WTC11 (cell line): ENCODE data around the gene SORT1. TPM values are rescaled to one million over a fixed set of nuclear protein-coding genes. Genes with fewer than 3 reads are reported as not detected.

Source experiments
- ATAC-seq: fragments of 200-7000 bp; cut with Tn5 transposase; 2 replicates; pipeline ENCODE4 v1.10.0; 2021; ENCODE audit warnings: mild to moderate bottlenecking, moderate library complexity
- CTCF ChIA-PET: fragments of 300-600 bp; sonication (Branson Sonifier 250); formaldehyde crosslinking; loops from one replicate; lab custom pipeline; 2021; ENCODE audit warnings: antibody characterized with exemption; lab: Charles Lee
- POLR2A ChIA-PET: fragments of 350-600 bp; sonication (Branson Sonifier 250); formaldehyde crosslinking; loops from one replicate; lab custom pipeline; 2021; ENCODE audit warnings: antibody characterized with exemption; lab: Charles Lee
- DNase-seq: peaks from one replicate; pipeline ENCODE4 v3.0.0; 2021; ENCODE audit warnings: low spot score
- H3K27ac Mint-ChIP-seq: 2 replicates; pipeline ENCODE4 v1.8.0; 2021; ENCODE audit warnings: mixed read lengths
- H3K27me3 Mint-ChIP-seq: 2 replicates; pipeline ENCODE4 v1.8.0; 2021; ENCODE audit warnings: low read depth, mild to moderate bottlenecking, moderate library complexity, mixed read lengths
- H3K36me3 Mint-ChIP-seq: 2 replicates; pipeline ENCODE4 v1.8.0; 2021; ENCODE audit warnings: mixed read lengths
- H3K4me1 Mint-ChIP-seq: 2 replicates; pipeline ENCODE4 v1.8.0; 2022; ENCODE audit warnings: mixed read lengths
- H3K4me3 Mint-ChIP-seq: 2 replicates; pipeline ENCODE4 v1.8.0; 2021; ENCODE audit warnings: mild to moderate bottlenecking, moderate library complexity, mixed read lengths
- H3K9me3 Mint-ChIP-seq: 2 replicates; pipeline ENCODE4 v1.8.0; 2021; ENCODE audit warnings: mixed read lengths
- ELF4 ChIP-seq: sonication (generic); formaldehyde crosslinking; IDR thresholded peaks from 2 replicates; pipeline ENCODE4 v1.8.1; 2022; ENCODE audit warnings: low read depth, mild to moderate bottlenecking, moderate library complexity, missing genetic modification reagents
- FOXP1 ChIP-seq: sonication (generic); formaldehyde crosslinking; IDR thresholded peaks from 2 replicates; pipeline ENCODE4 v1.8.0; 2022; ENCODE audit warnings: missing genetic modification reagents, mild to moderate bottlenecking, moderate library complexity, borderline replicate concordance
- GRHL2 ChIP-seq: fragments of 250-450 bp; sonication (Bioruptor Pico); IDR thresholded peaks from 2 replicates; pipeline ENCODE4 v1.8.0; 2022; ENCODE audit warnings: mild to moderate bottlenecking, moderate library complexity; ENCODE audit not compliant: insufficient replicate concordance, severe bottlenecking
- HMGA2 ChIP-seq: fragments of 250-450 bp; sonication (Bioruptor Pico); IDR thresholded peaks from 2 replicates; pipeline ENCODE4 v1.4.0; 2021; ENCODE audit warnings: mild to moderate bottlenecking, moderate library complexity
- KAT7 ChIP-seq: sonication (generic); formaldehyde crosslinking; IDR thresholded peaks from 2 replicates; pipeline ENCODE4 v1.8.1; 2023; ENCODE audit warnings: missing genetic modification reagents, mild to moderate bottlenecking, borderline replicate concordance
- MXD4 ChIP-seq: fragments of 250-450 bp; sonication (Bioruptor Pico); IDR thresholded peaks from 2 replicates; pipeline ENCODE4 v1.8.0; 2021; ENCODE audit warnings: mild to moderate bottlenecking, moderate library complexity, borderline replicate concordance
- MYBL2 ChIP-seq: sonication (generic); formaldehyde crosslinking; IDR thresholded peaks from 2 replicates; pipeline ENCODE4 v1.8.1; 2023; ENCODE audit warnings: mild to moderate bottlenecking, moderate library complexity, missing genetic modification reagents
- NFYB ChIP-seq: sonication (generic); formaldehyde crosslinking; conservative IDR thresholded peaks from 2 replicates; pipeline ENCODE4 v1.8.0; 2022; ENCODE audit warnings: low read depth, missing genetic modification reagents
- OVOL2 ChIP-seq: fragments of 250-450 bp; sonication (Bioruptor Pico); IDR thresholded peaks from 2 replicates; pipeline ENCODE4 v1.9.0; 2021; ENCODE audit warnings: mild to moderate bottlenecking, borderline replicate concordance
- RELA ChIP-seq: sonication (generic); formaldehyde crosslinking; IDR thresholded peaks from 2 replicates; pipeline ENCODE4 v1.8.1; 2022; ENCODE audit warnings: missing genetic modification reagents, mild to moderate bottlenecking, borderline replicate concordance
- SMAD4 ChIP-seq: sonication (generic); formaldehyde crosslinking; IDR thresholded peaks from 2 replicates; pipeline ENCODE4 v1.8.0; 2022; ENCODE audit warnings: mild to moderate bottlenecking, missing genetic modification reagents
- TEAD1 ChIP-seq: sonication (generic); formaldehyde crosslinking; IDR thresholded peaks from 2 replicates; pipeline ENCODE4 v1.8.0; 2022; ENCODE audit warnings: mild to moderate bottlenecking, missing genetic modification reagents
- ZBTB43 ChIP-seq: sonication (generic); formaldehyde crosslinking; IDR thresholded peaks from 2 replicates; pipeline ENCODE4 v1.8.1; 2023; ENCODE audit warnings: mild to moderate bottlenecking, missing genetic modification reagents
- ZNF317 ChIP-seq: sonication (generic); formaldehyde crosslinking; IDR thresholded peaks from 2 replicates; pipeline ENCODE4 v1.8.1; 2023; ENCODE audit warnings: low read depth, mild to moderate bottlenecking, moderate library complexity, missing genetic modification reagents, borderline replicate concordance
- total RNA-seq: library from RNA; stranded (reverse); gene quantifications from 3 replicates; pipeline ENCODE4 v1.2.3, GENCODE V29; 2021
- TF ChIP-seq, protein P1 (sequence below): fragments of 250-450 bp; sonication (Bioruptor Pico); IDR thresholded peaks from 2 replicates; pipeline ENCODE4 v1.9.0; 2021; ENCODE audit warnings: moderate library complexity, mild to moderate bottlenecking, inconsistent platforms, borderline replicate concordance
- TF ChIP-seq, protein P2 (sequence below): sonication (generic); formaldehyde crosslinking; conservative IDR thresholded peaks from 2 replicates; pipeline ENCODE4 v1.8.1; 2023; ENCODE audit warnings: mild to moderate bottlenecking, low read depth, missing genetic modification reagents, moderate library complexity
- TF ChIP-seq, protein P3 (sequence below): sonication (generic); formaldehyde crosslinking; IDR thresholded peaks from 2 replicates; pipeline ENCODE4 v1.8.1; 2022; ENCODE audit warnings: missing genetic modification reagents, borderline replicate concordance
- TF ChIP-seq, protein P4 (sequence below): sonication (generic); formaldehyde crosslinking; IDR thresholded peaks from 2 replicates; pipeline ENCODE4 v1.8.1; 2023; ENCODE audit warnings: mild to moderate bottlenecking, missing genetic modification reagents, borderline replicate concordance

Gene SORT1
- total RNA-seq, 1 experiment from 2014 or later, result 55.9 TPM

DNA sequence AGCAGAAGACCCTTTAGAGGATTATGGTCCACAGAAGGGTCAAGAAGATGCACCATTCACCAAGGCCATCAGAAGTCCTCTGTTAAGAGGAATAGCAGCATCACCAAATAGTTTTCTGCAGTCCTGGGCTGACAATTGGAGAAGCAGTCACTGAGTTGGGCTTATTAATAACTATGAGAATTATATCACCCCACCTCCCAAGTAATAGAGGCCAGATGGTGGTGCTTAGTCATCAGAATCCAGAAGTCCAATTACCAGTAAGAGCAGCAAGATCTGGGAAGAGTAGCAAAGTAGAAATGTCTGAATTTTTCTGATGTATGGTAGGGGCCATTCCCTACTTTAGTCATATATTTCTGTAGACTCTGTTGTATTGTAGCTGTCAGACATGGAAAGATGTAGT is 34.6 kb upstream of the SORT1 start:
- TF ChIP-seq TEAD1 (CRISPR knock-in tag) (no peak), HMGA2 (CRISPR knock-in tag) (no peak), SMAD4 (no peak), NFYB (CRISPR knock-in tag) (no peak), RELA (no peak), OVOL2 (CRISPR knock-in tag) (no peak), ELF4 (CRISPR knock-in tag) (no peak)
- TF ChIP-seq, protein P1, sequence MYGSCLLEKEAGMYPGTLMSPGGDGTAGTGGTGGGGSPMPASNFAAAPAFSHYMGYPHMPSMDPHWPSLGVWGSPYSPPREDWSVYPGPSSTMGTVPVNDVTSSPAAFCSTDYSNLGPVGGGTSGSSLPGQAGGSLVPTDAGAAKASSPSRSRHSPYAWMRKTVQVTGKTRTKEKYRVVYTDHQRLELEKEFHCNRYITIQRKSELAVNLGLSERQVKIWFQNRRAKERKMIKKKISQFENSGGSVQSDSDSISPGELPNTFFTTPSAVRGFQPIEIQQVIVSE (CRISPR knock-in tag), result no peak
- TF ChIP-seq, protein P2, sequence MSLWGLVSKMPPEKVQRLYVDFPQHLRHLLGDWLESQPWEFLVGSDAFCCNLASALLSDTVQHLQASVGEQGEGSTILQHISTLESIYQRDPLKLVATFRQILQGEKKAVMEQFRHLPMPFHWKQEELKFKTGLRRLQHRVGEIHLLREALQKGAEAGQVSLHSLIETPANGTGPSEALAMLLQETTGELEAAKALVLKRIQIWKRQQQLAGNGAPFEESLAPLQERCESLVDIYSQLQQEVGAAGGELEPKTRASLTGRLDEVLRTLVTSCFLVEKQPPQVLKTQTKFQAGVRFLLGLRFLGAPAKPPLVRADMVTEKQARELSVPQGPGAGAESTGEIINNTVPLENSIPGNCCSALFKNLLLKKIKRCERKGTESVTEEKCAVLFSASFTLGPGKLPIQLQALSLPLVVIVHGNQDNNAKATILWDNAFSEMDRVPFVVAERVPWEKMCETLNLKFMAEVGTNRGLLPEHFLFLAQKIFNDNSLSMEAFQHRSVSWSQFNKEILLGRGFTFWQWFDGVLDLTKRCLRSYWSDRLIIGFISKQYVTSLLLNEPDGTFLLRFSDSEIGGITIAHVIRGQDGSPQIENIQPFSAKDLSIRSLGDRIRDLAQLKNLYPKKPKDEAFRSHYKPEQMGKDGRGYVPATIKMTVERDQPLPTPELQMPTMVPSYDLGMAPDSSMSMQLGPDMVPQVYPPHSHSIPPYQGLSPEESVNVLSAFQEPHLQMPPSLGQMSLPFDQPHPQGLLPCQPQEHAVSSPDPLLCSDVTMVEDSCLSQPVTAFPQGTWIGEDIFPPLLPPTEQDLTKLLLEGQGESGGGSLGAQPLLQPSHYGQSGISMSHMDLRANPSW (CRISPR knock-in tag), result no peak
- TF ChIP-seq, all 79 proteins: peak for 0
- DNase-seq (no peak), ATAC-seq (no peak)
- peaks cover 37% of the 10 kb centered on the region for H3K9me3 Mint-ChIP-seq
- ChIA-PET CTCF (no interaction called here), POLR2A (no interaction called here)
- peaks cover 4% of the 10 kb centered on the region for H3K4me1 Mint-ChIP-seq
- H3K36me3 Mint-ChIP-seq, result peaks cover 6% of the 10 kb centered on the region; the same call in 1 of the 2 replicates
- no peak overlapping the region for H3K4me3 Mint-ChIP-seq
- no peak overlapping the region for H3K27ac Mint-ChIP-seq
- peaks cover 4% of the 10 kb centered on the region for H3K27me3 Mint-ChIP-seq

GRCh38 chr1:109427171-109427467 is 29.4 kb upstream of the SORT1 start:
- ATAC-seq, result no peak
- Mint-ChIP-seq H3K27me3 (no peaks in the 10 kb centered on the region), H3K27ac (peak overlapping the region; percentile 75), H3K4me1 (peaks cover 27% of the 10 kb centered on the region)
- TF ChIP-seq, protein P3, sequence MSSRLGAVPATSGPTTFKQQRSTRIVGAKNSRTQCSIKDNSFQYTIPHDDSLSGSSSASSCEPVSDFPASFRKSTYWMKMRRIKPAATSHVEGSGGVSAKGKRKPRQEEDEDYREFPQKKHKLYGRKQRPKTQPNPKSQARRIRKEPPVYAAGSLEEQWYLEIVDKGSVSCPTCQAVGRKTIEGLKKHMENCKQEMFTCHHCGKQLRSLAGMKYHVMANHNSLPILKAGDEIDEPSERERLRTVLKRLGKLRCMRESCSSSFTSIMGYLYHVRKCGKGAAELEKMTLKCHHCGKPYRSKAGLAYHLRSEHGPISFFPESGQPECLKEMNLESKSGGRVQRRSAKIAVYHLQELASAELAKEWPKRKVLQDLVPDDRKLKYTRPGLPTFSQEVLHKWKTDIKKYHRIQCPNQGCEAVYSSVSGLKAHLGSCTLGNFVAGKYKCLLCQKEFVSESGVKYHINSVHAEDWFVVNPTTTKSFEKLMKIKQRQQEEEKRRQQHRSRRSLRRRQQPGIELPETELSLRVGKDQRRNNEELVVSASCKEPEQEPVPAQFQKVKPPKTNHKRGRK (CRISPR knock-in tag), result no peak
- TF ChIP-seq FOXP1 (CRISPR knock-in tag) (no peak), GRHL2 (CRISPR knock-in tag) (no peak), KAT7 (CRISPR knock-in tag) (no peak), RELA (no peak), MXD4 (CRISPR knock-in tag) (no peak), ZNF317 (CRISPR knock-in tag) (no peak), HMGA2 (CRISPR knock-in tag) (no peak), MYBL2 (no peak), ZBTB43 (no peak)
- TF ChIP-seq, protein P4, sequence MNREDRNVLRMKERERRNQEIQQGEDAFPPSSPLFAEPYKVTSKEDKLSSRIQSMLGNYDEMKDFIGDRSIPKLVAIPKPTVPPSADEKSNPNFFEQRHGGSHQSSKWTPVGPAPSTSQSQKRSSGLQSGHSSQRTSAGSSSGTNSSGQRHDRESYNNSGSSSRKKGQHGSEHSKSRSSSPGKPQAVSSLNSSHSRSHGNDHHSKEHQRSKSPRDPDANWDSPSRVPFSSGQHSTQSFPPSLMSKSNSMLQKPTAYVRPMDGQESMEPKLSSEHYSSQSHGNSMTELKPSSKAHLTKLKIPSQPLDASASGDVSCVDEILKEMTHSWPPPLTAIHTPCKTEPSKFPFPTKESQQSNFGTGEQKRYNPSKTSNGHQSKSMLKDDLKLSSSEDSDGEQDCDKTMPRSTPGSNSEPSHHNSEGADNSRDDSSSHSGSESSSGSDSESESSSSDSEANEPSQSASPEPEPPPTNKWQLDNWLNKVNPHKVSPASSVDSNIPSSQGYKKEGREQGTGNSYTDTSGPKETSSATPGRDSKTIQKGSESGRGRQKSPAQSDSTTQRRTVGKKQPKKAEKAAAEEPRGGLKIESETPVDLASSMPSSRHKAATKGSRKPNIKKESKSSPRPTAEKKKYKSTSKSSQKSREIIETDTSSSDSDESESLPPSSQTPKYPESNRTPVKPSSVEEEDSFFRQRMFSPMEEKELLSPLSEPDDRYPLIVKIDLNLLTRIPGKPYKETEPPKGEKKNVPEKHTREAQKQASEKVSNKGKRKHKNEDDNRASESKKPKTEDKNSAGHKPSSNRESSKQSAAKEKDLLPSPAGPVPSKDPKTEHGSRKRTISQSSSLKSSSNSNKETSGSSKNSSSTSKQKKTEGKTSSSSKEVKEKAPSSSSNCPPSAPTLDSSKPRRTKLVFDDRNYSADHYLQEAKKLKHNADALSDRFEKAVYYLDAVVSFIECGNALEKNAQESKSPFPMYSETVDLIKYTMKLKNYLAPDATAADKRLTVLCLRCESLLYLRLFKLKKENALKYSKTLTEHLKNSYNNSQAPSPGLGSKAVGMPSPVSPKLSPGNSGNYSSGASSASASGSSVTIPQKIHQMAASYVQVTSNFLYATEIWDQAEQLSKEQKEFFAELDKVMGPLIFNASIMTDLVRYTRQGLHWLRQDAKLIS, result no peak
- TF ChIP-seq, all 79 proteins: peak for 0
- POLR2A ChIA-PET, result interaction anchor here (1.9 to 2.2 kb wide), 2 partner anchors 56 to 58 kb away, joined by 8 to 15 read pairs; partner anchors contain the start of gene ATXN7L2
- no peaks in the 10 kb centered on the region for H3K36me3 Mint-ChIP-seq
- CTCF ChIA-PET, result interaction anchor here (0.6 to 2.8 kb wide), 9 partner anchors 29 to 188 kb away, joined by 3 to 15 read pairs (median 4); partner anchors contain the start of genes ATXN7L2, CYB561D1, PSRC1 and SORT1
- no peak for DNase-seq
- H3K4me3 Mint-ChIP-seq, result peak overlapping the region; percentile 88
- no peaks in the 10 kb centered on the region for H3K9me3 Mint-ChIP-seq
